ENCODE results near the gene HPDL. TPM values are rescaled to one million over a fixed set of nuclear protein-coding genes. Genes with fewer than 3 reads are reported as not detected.

Gene HPDL
- total RNA-seq, 2 donors from 2014 or later, result 7.8 to 10.1 TPM

DNA sequence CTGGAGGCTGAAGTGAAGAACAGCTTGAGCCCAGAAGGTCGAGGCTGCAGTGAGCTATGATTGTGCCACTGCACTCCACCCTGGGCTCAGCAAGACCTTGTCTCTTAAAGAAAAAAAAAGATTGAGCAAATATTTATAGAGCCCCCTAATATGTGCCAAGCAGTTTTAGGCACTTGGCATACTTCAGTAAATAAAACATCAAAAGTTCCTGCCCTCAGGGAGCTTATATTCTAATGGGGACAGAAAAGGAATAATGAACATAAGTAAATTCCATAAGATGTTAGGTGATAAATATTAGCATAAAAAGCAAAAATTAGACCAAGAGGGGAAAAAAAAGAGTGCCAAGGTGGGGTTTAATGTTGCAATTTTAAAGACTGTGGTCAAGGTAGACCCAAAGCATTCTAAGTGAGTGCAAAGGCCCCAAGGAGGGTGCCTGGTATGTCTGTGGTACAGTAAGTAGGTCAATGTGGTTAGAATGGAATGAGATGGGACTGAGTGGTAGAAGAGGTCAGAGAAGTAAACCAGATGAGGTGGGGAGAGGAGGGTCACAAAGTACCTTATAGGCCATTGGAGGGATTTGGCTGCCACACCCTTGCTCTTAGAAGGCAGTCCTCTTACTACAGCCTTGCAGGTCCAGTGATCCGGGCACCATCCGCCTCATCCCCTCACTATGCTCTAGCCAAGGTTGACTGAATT is 11.1 kb downstream of the HPDL start:
- 94 to 100% methylated on average over 3 of the region's 3 CpGs for WGBS, 2 experiments (ENCODE audit: insufficient coverage in 1 of 2, insufficient read length in 1 of 2)
- no peak overlapping the region for H3K4me3 ChIP-seq (ENCODE audit: low read length)
- no peak overlapping the region for H3K27ac ChIP-seq (ENCODE audit: low read depth, low read length)
- H3K36me3 Mint-ChIP-seq (ENCODE audit: low read depth), result peaks cover 38% of the 10 kb centered on the region
- no peak overlapping the region for H3K4me3 Mint-ChIP-seq
- peaks cover 10% of the 10 kb centered on the region for H3K9me3 ChIP-seq (ENCODE audit: control insufficient read depth, low read length)
- TF ChIP-seq, protein P1, sequence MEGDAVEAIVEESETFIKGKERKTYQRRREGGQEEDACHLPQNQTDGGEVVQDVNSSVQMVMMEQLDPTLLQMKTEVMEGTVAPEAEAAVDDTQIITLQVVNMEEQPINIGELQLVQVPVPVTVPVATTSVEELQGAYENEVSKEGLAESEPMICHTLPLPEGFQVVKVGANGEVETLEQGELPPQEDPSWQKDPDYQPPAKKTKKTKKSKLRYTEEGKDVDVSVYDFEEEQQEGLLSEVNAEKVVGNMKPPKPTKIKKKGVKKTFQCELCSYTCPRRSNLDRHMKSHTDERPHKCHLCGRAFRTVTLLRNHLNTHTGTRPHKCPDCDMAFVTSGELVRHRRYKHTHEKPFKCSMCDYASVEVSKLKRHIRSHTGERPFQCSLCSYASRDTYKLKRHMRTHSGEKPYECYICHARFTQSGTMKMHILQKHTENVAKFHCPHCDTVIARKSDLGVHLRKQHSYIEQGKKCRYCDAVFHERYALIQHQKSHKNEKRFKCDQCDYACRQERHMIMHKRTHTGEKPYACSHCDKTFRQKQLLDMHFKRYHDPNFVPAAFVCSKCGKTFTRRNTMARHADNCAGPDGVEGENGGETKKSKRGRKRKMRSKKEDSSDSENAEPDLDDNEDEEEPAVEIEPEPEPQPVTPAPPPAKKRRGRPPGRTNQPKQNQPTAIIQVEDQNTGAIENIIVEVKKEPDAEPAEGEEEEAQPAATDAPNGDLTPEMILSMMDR (conservative IDR thresholded peaks at IDR 0.05), result no peak
- peaks cover 38% of the 10 kb centered on the region for H3K36me3 ChIP-seq (ENCODE audit: control insufficient read depth, insufficient read depth, low read length)
- H3K4me1 Mint-ChIP-seq, result peaks cover 35% of the 10 kb centered on the region
- H3K27ac Mint-ChIP-seq, result peak overlapping the region; percentile 16
- no peaks in the 10 kb centered on the region for H3K27me3 ChIP-seq (ENCODE audit: control insufficient read depth, insufficient read depth, low read length, poor library complexity, severe bottlenecking)
- H3K9me3 Mint-ChIP-seq, result peaks cover 2% of the 10 kb centered on the region
- no peaks in the 10 kb centered on the region for H3K27me3 Mint-ChIP-seq (ENCODE audit: insufficient read depth)
- no peak overlapping the region for H3K9ac ChIP-seq (ENCODE audit: extremely low read depth, low read length, poor library complexity, severe bottlenecking)
- H3K4me1 ChIP-seq (ENCODE audit: control insufficient read depth, insufficient read depth, low read length), result peaks cover 6% of the 10 kb centered on the region
- DNase-seq, result no peak

- H3K27ac Mint-ChIP-seq, result peak within 1 kb of the TSS; percentile 99
- Histone ChIP-seq H3K4me3 (ENCODE audit: low read length) (peak within 1 kb of the TSS; percentile 92), H3K27me3 (ENCODE audit: control insufficient read depth, insufficient read depth, low read length, poor library complexity, severe bottlenecking) (no peaks in the 10 kb centered on the region), H3K4me1 (ENCODE audit: control insufficient read depth, insufficient read depth, low read length) (peaks cover 6% of the 10 kb centered on the region), H3K9ac (ENCODE audit: extremely low read depth, low read length, poor library complexity, severe bottlenecking) (peak within 1 kb of the TSS; percentile 75), H3K9me3 (ENCODE audit: control insufficient read depth, low read length) (peaks cover 10% of the 10 kb centered on the region), H3K27ac (ENCODE audit: low read depth, low read length) (peak within 1 kb of the TSS; percentile 86), H3K36me3 (ENCODE audit: control insufficient read depth, insufficient read depth, low read length) (peaks cover 43% of the 10 kb centered on the region)
- H3K9me3 Mint-ChIP-seq, result peaks cover 2% of the 10 kb centered on the region
- H3K36me3 Mint-ChIP-seq (ENCODE audit: low read depth), result peaks cover 36% of the 10 kb centered on the region
- peak within 1 kb of the TSS; percentile 96 for H3K4me3 Mint-ChIP-seq
- peak; percentile 98 for DNase-seq
- TF ChIP-seq, protein P1 (conservative IDR thresholded peaks at IDR 0.05), result no peak
- WGBS, 2 experiments (ENCODE audit: insufficient coverage in 1 of 2, insufficient read length in 1 of 2), result 0% methylated on average over 43 to 69 of the region's 70 CpGs
- no peaks in the 10 kb centered on the region for H3K27me3 Mint-ChIP-seq (ENCODE audit: insufficient read depth)
- peaks cover 28% of the 10 kb centered on the region for H3K4me1 Mint-ChIP-seq
Observed at GRCh38 chr1:45339789-45340558, 13.3 kb downstream of the HPDL start, which contains the start of the genes MUTYH and TOE1. Gene MUTYH, minus strand, starts transcription at chr1:45340440. Its CDS starts 5,935 bp downstream, at chr1:45334505. Gene TOE1, plus strand, starts transcription at chr1:45340170. Its CDS starts 83 bp downstream, at chr1:45340253.

DNA sequence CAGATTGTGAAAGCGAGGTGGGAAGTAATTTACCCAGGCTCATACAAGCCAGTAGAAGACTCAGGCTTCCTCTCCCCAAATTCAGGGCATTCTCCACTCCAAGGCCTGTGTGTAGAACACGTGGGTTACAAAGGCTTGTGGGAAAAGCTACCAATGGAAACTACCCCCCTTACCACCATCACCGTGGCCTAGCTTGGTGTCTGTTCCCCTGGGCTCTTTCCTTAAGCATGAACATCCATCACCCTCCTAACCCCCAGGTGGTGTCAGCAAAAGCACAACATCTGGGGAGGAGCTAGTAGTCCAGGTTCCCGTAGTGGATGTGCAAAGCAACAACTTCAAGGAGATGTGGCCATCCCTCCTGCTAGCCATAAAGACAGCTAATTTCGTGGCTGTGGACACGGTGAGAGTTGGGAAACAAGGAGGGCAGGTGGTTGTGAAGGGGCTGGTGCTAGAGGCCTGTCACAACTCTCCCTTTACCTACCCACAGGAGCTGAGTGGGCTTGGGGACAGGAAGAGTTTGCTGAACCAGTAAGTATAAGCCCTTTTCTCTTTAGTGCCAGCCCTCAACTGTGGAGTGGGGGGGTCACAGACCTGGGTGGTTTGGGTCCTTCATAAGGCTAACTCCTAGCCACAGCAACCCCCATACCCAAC is 14.2 kb downstream of the HPDL start:
- Histone ChIP-seq H3K36me3 (ENCODE audit: control insufficient read depth, insufficient read depth, low read length) (peaks cover 47% of the 10 kb centered on the region), H3K27ac (ENCODE audit: low read depth, low read length) (no peak overlapping the region), H3K4me3 (ENCODE audit: low read length) (peak overlapping the region; percentile 92), H3K9me3 (ENCODE audit: control insufficient read depth, low read length) (peaks cover 10% of the 10 kb centered on the region), H3K9ac (ENCODE audit: extremely low read depth, low read length, poor library complexity, severe bottlenecking) (peak overlapping the region; percentile 75), H3K27me3 (ENCODE audit: control insufficient read depth, insufficient read depth, low read length, poor library complexity, severe bottlenecking) (no peaks in the 10 kb centered on the region), H3K4me1 (ENCODE audit: control insufficient read depth, insufficient read depth, low read length) (peaks cover 6% of the 10 kb centered on the region)
- peak overlapping the region; percentile 96 for H3K4me3 Mint-ChIP-seq
- peak overlapping the region; percentile 99 for H3K27ac Mint-ChIP-seq
- no peaks in the 10 kb centered on the region for H3K27me3 Mint-ChIP-seq (ENCODE audit: insufficient read depth)
- 54% methylated on average over 6 of the region's 6 CpGs; no CpG with 5 or more reads in 1 of the 2 experiments for WGBS, 2 experiments (ENCODE audit: insufficient coverage in 1 of 2, insufficient read length in 1 of 2)
- H3K9me3 Mint-ChIP-seq, result peaks cover 2% of the 10 kb centered on the region
- TF ChIP-seq, protein P1 (conservative IDR thresholded peaks at IDR 0.05), result no peak
- DNase-seq, result no peak
- peaks cover 19% of the 10 kb centered on the region for H3K4me1 Mint-ChIP-seq
- H3K36me3 Mint-ChIP-seq (ENCODE audit: low read depth), result peaks cover 41% of the 10 kb centered on the region

Measured in endodermal cell (in vitro differentiated cells).